ENCODE data around the gene PDXP. TPM values are rescaled to one million over a fixed set of nuclear protein-coding genes. Genes with fewer than 3 reads are reported as not detected.

PDXP gene
- total and polyA plus RNA-seq, 2 experiments from 2014 or later, result 15.0 to 55.6 TPM

GRCh38 chr22:37626556-37627075, 31.9 kb upstream of the PDXP start:
- no peak for TF ChIP-seq ZNF114 (CRISPR knock-in tag; IDR thresholded peaks at IDR 0.05)
- TF ChIP-seq CREB1 (CRISPR knock-in tag; IDR thresholded peaks at IDR 0.05; ENCODE audit: low read depth), result no peak
- no peak for TF ChIP-seq ZNF462 (CRISPR knock-in tag; IDR thresholded peaks at IDR 0.05)
- TF ChIP-seq, protein P1, sequence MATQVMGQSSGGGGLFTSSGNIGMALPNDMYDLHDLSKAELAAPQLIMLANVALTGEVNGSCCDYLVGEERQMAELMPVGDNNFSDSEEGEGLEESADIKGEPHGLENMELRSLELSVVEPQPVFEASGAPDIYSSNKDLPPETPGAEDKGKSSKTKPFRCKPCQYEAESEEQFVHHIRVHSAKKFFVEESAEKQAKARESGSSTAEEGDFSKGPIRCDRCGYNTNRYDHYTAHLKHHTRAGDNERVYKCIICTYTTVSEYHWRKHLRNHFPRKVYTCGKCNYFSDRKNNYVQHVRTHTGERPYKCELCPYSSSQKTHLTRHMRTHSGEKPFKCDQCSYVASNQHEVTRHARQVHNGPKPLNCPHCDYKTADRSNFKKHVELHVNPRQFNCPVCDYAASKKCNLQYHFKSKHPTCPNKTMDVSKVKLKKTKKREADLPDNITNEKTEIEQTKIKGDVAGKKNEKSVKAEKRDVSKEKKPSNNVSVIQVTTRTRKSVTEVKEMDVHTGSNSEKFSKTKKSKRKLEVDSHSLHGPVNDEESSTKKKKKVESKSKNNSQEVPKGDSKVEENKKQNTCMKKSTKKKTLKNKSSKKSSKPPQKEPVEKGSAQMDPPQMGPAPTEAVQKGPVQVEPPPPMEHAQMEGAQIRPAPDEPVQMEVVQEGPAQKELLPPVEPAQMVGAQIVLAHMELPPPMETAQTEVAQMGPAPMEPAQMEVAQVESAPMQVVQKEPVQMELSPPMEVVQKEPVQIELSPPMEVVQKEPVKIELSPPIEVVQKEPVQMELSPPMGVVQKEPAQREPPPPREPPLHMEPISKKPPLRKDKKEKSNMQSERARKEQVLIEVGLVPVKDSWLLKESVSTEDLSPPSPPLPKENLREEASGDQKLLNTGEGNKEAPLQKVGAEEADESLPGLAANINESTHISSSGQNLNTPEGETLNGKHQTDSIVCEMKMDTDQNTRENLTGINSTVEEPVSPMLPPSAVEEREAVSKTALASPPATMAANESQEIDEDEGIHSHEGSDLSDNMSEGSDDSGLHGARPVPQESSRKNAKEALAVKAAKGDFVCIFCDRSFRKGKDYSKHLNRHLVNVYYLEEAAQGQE (IDR thresholded peaks at IDR 0.05; ENCODE audit: unreplicated experiment), result no peak
- TF ChIP-seq, protein P2, sequence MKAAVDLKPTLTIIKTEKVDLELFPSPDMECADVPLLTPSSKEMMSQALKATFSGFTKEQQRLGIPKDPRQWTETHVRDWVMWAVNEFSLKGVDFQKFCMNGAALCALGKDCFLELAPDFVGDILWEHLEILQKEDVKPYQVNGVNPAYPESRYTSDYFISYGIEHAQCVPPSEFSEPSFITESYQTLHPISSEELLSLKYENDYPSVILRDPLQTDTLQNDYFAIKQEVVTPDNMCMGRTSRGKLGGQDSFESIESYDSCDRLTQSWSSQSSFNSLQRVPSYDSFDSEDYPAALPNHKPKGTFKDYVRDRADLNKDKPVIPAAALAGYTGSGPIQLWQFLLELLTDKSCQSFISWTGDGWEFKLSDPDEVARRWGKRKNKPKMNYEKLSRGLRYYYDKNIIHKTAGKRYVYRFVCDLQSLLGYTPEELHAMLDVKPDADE (IDR thresholded peaks at IDR 0.05), result no peak
- TF ChIP-seq POLR2AphosphoS5 (IDR thresholded peaks at IDR 0.05; ENCODE audit: low read depth), result no peak
- no peak for TF ChIP-seq JUNB (IDR thresholded peaks at IDR 0.05; ENCODE audit: unreplicated experiment)
- H3K4me1 Mint-ChIP-seq, result peaks cover 2% of the 10 kb centered on the region
- Histone ChIP-seq H3F3A (replicated peaks; ENCODE audit: low read depth) (peaks cover 11% of the 10 kb centered on the region; the same call in 1 of the 2 replicates), H3K27me3 (ENCODE audit: insufficient read depth) (no peaks in the 10 kb centered on the region), H2AFZ (no peak overlapping the region), H3K4me3 (no peak overlapping the region), H3K4me2 (no peak overlapping the region), H3K79me2 (replicated peaks; ENCODE audit: insufficient read depth) (no peaks in the 10 kb centered on the region), H3K4me1 (ENCODE audit: insufficient read depth) (no peaks in the 10 kb centered on the region), H3K36me3 (ENCODE audit: insufficient read depth) (no peaks in the 10 kb centered on the region; the same call in 1 of the 2 replicates), H3K27ac (ENCODE audit: low read depth) (peak overlapping the region; percentile 39; the same call in 1 of the 2 replicates), H3K9me2 (ENCODE audit: insufficient read depth) (no peaks in the 10 kb centered on the region), H4K20me1 (replicated peaks; ENCODE audit: insufficient read depth) (no peaks in the 10 kb centered on the region)
- H3K4me3 Mint-ChIP-seq, result no peak overlapping the region
- H3K36me3 Mint-ChIP-seq (ENCODE audit: low read depth), result peaks cover 9% of the 10 kb centered on the region
- ATAC-seq (no peak), DNase-seq (ENCODE audit: low spot score) (no peak)
- peaks cover 3% of the 10 kb centered on the region for H3K27me3 Mint-ChIP-seq (ENCODE audit: insufficient read depth, low read depth, poor library complexity)
- no peaks in the 10 kb centered on the region; the same call in 1 of the 3 replicates for H3K9me3 Mint-ChIP-seq
- no peak overlapping the region for H3K27ac Mint-ChIP-seq

All from GM23338 (cell line).